GM19239 (cell line): Measurements from ENCODE around the gene GNAQ.
"Not testable (repeated sequence)": the region's sequence is repeated elsewhere in the genome, so short reads cannot be mapped to it uniquely, and the experiment has no call there.

Experiments used
- DNase-seq: peaks from one replicate; pipeline ENCODE4 v3.0.0; 2011; ENCODE audit warnings: low spot score; ENCODE audit not compliant: insufficient read length
- FAIRE-seq: peaks from 2 replicates; lab custom pipeline; 2011; peaks lifted over from hg19 to GRCh38; lab: Jason Lieb, UNC

The GNAQ gene

GRCh38 chr9:77687737-77688136 is 343.9 kb downstream of the GNAQ start:
- not testable (repeated sequence) for FAIRE-seq, DNase-seq

- no peak for FAIRE-seq
- no peak for DNase-seq
Measured at GRCh38 chr9:77680581-77680980, 351.0 kb downstream of the GNAQ start.

- no peak for FAIRE-seq
- no peak for DNase-seq
Measured at GRCh38 chr9:77679661-77680368, 351.8 kb downstream of the GNAQ start.

- DNase-seq: no peak
- FAIRE-seq: no peak
Measured at GRCh38 chr9:77679088-77679487, 352.5 kb downstream of the GNAQ start.

- DNase-seq: no peak
- FAIRE-seq: no peak
Measured at GRCh38 chr9:77677957-77678535, 353.6 kb downstream of the GNAQ start.

GRCh38 chr9:77677397-77677796 is 354.2 kb downstream of the GNAQ start:
- no peak for DNase-seq

GRCh38 chr9:77673941-77674791 is 357.4 kb downstream of the GNAQ start:
- DNase-seq (no peak), FAIRE-seq (no peak)

More at GRCh38 chr9:77677397-77677796, 354.2 kb downstream of the GNAQ start:
- FAIRE-seq: no peak

- FAIRE-seq (no peak), DNase-seq (no peak)
Measured at GRCh38 chr9:77672183-77672582, 359.4 kb downstream of the GNAQ start.

- DNase-seq: no peak
- no peak for FAIRE-seq
Measured at GRCh38 chr9:77667151-77667550, 364.5 kb downstream of the GNAQ start.
